GM12873 (cell line): Measurements from ENCODE around the gene USP3.

Experiments used
- CTCF ChIP-seq: IDR thresholded peaks from 2 replicates; pipeline ENCODE4 v1.5.1; 2012; ENCODE audit warnings: low read depth, mild to moderate bottlenecking, moderate library complexity, low read length, control low read depth; ENCODE audit not compliant: insufficient read depth; ENCODE audit errors: missing control alignments

Gene USP3

GRCh38 chr15:63595065-63595464 lies 90.7 kb downstream of the USP3 start:
- TF ChIP-seq CTCF, result no peak

- TF ChIP-seq CTCF, result no peak
Measured at GRCh38 chr15:63595688-63596087, 91.3 kb downstream of the USP3 start.

GRCh38 chr15:63596676-63597037 lies 92.3 kb downstream of the USP3 start:
- no peak for TF ChIP-seq CTCF

- no peak for TF ChIP-seq CTCF
Measured at GRCh38 chr15:63597038-63597790, 92.8 kb downstream of the USP3 start, which contains the start of gene FBXL22. TSS of gene FBXL22 (plus strand) at chr15:63597387. CDS start at chr15:63597393, 6 bp downstream.

GRCh38 chr15:63597821-63598220 lies 93.4 kb downstream of the USP3 start:
- no peak for TF ChIP-seq CTCF

- TF ChIP-seq CTCF, result no peak
Measured at GRCh38 chr15:63598473-63599400, 94.3 kb downstream of the USP3 start.

- peak; percentile 62 for TF ChIP-seq CTCF
Measured at GRCh38 chr15:63599401-63600000, 95.1 kb downstream of the USP3 start.
